ENCODE data around the gene PIP5K1B.

Gene PIP5K1B

DNA sequence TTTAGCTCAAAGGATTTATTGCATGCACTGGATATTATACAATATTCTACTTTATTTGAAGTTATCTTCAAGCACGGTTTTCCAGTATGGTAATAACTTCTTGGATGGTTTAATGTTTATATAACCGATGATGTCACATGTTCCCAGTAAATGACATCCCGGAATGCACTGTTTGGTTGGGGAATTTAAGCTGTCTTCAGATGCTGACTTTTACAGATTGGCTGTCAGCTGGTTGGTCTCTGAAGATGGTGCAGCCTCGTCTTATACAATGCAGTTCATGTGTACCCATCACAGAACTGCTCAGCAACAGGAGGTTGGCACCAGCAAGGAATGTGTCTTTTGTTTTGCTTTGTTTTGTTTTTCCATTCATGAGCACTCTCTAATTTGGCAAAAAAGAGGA, 165.0 kb downstream of the PIP5K1B start:
- no peak for DNase-seq

DNA sequence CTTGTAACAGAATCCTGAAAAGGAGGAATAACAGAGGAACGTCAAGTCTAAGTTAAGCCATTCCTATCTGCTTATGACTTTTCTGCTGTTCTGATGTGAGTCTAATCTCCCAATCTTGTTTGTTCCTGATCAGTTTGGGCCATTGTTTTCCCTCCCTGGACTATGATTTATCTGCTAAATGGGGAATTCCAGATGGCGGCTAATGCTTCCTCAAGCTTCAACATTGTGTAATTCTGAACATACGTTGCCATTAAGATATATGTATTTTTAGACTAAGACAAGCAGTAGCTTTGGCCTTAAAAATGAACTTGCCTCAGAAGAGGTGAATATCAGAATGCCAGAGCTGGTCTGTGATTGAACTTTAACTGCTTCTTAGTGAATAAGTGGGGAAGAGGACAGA, 166.2 kb downstream of the PIP5K1B start:
- no peak for DNase-seq

DNA sequence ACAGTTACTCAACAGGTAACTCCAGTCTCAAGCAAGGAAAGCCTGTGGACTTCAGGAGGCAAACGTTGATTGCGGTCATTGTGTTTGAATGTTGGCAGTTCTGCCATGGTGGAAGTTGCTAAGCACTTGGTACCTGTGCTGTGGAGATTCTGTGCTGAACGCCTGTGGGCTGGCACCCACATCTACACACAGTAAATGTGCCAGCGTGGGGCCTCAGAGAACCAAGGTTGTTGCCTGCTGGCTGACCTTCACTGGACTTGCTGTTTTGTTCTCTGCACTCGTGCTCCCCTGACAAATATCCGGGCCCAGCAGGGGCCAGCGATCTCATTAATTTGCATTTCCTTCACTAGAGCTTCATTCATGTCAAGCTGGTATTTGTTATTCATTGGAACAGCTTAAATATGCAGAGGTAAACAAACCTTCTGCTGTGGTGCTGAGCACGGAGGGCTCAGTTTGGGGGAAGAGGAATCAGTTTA, 167.0 kb downstream of the PIP5K1B start:
- no peak for DNase-seq

DNA sequence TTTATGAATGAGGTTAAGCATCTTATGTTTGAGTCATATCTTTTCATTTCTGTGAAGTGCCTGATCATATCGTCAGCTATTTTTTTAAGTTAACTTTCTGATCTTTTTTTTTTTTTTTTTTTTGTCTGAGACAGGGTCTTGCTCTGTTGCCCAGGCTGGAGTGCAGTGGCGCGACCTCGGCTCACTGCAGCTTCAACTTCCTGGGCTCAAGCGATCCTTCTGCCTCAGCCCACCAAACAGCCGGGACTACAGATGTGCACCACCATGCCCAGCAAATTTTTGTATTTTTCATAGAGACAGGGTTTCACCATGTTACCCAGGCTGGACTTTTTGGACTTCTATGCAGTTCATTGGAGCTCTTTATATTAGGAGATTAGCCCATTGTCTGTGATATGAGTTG, 168.1 kb downstream of the PIP5K1B start:
- no peak for DNase-seq

DNA sequence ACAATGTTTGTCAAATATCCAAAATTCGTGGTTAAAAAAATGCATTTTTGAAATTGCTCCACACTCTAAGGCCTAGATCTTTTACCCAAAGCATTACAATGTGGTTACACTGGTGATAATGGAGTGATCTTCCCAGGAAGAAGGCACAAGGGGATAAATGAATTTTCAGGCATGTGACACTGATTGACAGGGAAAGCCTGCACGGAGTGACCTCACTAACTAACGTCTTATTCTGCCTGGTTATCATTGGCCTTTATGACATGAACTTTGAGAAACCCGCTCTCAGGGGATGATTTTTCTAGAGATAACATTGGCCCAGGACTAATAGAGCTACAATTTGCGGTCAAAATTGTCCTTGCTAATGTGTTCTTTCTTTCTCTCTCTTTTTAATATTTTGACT, 171.2 kb downstream of the PIP5K1B start:
- no peak for DNase-seq

DNA sequence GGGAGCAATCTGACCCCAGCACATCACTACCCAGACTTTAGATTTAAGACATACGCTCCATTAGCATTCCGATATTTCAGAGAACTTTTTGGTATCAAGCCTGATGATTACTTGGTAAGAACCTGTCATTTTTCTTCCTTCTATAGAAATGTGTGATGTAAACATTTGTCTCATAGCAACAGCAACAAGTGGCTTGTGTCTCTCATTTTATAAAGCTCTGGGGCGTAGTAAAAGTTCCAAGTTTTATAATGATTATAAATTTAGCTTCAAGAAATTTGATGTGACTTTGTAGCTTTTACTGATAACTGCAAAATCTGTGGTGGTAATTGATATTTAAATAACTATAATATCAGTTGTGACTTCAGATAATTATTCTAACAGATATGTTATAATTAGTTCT, 171.6 kb downstream of the PIP5K1B start:
- DNase-seq: no peak

DNA sequence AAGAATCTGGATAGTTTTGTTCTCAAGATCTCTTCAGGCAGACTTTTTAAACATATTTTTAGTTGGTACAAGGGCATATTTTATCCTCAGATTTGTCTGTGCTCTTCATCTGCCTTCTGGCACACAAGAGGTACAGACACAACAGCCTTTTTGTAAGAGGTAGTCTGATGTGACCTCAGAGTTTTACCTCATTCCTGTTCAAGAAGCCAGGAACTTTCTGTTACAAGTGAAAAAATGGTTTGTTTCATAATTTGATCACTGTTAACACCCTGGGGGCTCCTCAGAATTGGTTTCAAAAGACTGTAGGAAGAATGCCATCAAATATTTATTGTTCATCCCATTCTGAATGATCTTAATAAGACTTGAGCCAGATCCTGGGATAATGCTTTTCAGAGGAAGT, 172.2 kb downstream of the PIP5K1B start:
- DNase-seq: no peak

DNA sequence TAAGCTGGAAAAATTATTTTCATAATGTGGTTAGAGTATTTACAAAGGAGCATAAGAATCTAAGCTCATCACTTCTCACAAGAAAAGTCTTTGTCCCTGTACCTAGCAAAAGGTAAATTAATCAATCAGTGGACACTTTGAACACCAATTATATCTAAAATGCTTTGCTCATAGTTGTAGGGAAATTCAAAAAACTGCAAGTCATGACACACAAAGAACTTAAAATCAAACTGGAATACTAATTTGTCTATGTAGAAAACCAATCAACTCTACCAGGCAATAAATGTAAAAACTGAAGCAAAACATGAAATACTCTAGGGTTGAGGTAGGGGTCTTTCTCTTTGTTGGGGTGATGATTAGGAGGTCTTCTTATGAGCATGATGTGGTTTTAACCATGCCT, 173.4 kb downstream of the PIP5K1B start:
- DNase-seq: no peak

DNA sequence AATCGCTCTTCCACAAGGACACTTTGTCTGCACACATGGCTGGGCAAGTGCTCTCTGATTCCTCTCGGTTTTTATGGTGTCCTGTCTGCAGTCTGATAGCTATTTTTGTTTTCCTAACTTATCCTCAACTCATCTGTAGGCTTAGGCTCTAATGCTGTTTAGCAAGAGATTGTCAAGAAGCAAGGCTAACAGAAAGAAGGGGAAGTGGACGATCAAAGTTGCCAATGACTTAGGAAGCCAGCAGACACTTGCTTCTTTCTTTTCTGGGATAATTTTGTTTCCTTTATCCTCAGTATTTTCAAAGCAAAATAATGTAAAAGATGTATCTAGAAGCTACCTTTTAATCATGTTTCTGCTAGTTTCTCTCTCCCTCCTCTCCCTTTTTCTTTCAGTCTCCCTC, 178.2 kb downstream of the PIP5K1B start:
- DNase-seq: no peak

DNA sequence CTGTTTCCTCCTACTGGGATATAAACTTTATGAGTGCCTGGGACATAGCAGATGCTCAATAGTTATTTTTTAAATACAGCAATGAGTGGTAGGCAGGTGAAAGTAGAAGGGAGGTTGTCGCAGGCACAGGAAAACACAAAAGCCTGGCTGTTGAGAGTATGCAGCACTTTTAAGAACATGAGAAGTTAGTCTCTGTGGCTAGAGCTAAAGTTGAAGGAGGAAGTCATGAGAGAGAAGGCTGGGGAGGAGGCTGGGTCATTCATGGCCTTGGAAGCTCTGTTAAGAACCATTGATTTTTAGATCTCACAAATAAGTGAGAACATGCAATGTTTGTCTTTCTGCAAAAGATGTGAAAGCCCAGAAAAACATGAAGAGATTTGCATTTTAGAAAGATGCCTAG, 182.2 kb downstream of the PIP5K1B start:
- peak; percentile 4 for DNase-seq

DNA sequence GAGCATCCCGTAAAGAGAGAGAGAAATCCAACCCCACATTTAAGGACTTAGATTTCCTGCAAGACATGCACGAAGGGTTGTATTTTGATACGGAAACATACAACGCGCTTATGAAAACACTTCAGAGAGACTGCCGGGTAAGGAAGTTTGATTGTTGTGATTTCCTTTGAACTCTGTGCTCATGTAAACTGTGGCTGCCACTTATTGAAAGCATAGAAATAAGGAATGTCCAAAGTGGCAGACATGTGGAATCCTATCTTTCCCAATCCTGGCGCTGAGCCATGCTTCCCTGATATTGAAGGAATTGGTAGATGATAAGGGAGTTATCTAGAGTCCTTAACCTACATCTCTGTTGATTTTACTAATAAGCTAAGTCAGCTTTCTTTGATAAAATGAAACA, 189.5 kb downstream of the PIP5K1B start:
- no peak for DNase-seq

DNA sequence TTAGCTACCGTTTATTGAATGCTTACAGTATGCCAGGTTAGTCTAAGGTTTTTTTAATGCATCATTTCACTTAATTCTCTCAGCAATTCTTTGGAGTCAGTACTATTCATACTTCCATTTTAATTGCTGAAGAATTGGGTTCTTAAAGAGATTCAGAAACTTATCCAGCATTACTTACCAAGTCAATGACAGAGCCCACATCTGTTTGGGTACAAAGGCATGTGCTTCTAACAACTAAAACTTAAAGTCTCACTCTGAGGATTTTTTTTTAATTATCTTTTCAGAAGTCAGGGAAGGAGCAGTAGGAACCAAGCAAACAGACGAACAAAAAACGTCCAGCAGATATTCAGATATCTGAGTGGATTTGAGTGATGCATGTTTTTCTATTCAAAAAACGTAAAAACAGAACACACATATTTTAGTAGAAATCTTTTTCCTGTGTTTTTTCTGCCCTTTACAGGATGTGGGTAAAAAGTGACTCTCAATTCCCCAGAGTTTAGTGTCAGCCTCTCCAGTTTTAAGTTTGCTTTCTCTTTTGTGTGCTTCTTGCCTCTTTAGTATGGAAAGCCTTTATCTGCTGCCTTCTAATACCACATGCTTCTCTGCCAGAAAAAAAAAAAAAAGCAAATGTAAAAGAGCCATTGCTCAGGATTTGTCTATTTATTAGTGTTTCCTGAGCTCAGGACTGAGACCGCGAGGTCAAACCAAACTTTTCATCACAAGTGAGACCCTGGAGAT, 190.9 kb downstream of the PIP5K1B start:
- DNase-seq: no peak

DNA sequence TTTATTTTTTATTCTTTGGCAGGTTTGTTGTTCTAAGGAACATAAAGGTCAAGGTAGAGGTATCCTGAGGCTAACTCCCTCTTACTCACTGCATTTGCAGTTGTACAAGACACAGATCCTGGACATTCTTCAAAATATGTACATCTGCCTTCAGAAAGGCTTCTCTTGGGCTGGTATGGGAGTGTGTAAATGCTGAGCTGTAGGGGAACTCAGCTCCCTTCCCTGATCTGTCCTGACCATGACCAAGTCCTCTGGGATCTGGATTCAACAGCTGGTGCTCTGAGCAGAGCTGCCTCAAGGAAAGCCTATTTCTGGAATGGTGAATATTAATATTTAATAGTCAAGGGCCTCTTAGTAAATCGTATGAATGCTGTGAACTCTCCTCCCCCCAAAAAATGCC, 191.4 kb downstream of the PIP5K1B start:
- no peak for DNase-seq

DNA sequence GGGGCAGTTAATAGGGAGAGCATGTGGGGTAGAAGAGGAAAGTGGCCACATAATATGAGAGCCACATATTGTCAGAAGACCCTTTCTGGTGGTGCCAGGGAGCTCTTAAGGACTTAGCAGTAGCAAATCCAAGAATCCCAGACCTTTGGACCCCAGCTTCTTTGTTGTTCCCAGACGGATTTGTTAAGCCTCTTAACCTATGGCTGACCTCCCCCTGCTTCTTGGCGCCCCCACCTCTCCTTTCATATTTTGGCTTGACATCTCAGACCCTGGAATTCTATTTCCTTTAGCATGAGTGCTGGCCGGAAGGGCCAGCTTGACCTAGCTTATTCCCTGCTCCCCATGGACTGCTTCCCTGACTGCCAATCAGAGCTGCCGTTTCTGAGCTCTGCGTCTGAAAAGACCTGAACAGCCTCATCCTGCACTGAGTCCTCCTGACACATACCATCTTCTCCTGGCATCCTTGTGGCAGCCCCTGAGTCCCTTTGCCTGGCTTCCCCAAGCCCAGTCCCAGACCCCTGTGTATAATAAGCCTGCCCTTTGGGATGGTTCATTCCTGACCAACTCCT, 192.6 kb downstream of the PIP5K1B start:
- DNase-seq: no peak

DNA sequence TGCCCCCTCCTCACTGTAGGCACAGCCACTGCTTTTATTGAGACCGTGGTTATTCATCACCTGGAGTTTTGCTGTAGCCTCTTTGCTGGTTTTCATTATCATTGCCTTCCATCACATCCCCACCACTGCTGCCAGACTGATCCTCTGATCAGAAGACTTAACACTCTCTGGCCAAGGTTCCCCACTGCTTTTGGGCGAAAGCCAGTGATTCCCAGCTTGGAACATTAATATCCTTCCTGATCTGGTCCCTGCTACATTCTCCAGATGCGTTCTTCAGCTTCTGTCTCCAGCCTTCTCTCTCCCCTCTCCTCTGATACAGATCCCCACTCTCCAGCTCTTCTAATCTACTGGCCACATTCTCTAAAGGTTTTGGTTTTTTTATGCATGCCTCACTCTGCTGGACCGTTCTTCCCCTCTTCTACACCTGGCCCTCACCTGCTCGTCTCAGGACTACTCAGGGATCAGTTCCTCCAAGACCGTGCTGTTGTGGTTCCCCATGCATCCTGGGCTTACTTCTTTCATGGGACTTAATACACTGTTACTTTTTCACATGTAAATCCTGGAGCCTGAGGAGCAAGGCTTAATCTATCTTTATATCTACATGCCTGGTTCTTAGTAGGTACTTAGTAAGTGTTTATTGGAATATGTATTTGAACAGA, 193.9 kb downstream of the PIP5K1B start:
- no peak for DNase-seq

DNA sequence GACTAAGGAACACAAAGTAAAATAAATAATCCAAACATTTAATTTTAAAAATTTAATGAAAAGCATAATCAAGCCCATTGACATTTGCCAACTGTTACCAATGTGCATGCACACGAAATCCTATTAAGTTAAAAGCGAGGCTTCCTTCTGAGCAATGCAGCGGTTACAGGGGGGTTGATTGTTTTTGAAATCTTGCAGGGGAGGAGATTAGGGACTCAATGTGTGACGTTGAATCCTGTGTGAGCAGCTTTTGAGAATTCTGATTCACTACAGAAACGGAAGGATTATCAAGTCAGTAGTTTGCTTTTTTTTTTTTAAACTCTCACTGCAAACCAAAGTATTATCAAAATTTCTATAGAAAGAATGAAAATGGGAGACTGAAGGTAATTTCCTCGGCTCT, 199.4 kb downstream of the PIP5K1B start:
- no peak for DNase-seq

DNA sequence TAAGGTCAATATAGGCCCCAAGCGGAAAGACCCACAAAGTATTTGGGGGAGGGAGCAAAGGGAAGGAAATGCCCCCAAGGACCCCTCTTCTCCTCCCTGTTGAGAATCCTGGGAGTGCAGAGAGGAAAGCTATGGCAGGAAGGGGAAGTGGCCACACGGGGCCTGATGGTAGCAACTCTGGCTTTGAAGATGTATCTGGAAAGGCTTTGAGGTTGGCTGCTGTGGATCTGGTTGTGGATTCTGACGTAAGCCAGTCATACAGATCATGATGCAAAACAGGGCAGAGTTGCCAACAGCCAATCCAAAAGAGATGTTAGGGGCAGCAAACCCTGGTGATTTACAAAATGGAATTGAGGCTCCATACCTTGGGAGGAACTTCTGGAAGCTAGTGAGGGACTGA, 200.1 kb downstream of the PIP5K1B start:
- DNase-seq: no peak

DNA sequence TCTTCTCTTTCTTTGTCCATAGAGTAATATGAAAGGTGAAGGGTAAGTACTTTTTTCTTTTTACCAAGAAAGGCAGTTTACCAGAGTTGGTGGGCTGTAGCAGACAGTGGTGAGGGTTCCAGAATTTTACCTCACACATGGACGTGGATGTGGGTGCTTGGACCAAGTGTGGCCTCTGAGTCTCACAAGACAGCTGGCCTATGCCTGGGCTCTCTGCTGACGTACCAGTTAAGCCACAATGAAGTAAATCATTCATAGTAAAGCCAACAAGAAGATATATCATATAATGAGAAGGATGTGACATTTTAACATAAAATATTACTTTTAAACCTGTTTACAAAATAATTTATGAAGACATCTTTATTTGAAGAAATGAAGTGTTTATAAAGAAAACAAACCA, 202.9 kb downstream of the PIP5K1B start:
- no peak for DNase-seq

DNA sequence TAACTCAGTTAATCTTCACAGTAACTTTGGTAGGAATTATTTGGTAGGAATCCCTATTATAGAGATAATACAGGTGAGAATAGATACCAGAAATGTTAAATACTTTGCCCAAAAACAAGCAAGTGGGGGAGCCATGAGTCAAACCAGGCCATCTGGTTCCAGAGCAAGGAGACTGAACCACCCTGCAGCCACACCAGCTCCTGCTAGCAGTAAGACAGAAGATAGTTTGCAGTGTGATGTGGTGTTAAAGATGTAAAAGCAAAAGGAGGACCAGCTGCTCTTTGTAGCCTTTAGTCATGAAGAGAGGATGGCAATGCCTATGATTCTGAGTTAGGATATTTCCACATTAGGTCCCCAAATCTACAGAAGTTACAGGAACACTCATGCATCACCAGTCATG, 207.5 kb downstream of the PIP5K1B start:
- no peak for DNase-seq

DNA sequence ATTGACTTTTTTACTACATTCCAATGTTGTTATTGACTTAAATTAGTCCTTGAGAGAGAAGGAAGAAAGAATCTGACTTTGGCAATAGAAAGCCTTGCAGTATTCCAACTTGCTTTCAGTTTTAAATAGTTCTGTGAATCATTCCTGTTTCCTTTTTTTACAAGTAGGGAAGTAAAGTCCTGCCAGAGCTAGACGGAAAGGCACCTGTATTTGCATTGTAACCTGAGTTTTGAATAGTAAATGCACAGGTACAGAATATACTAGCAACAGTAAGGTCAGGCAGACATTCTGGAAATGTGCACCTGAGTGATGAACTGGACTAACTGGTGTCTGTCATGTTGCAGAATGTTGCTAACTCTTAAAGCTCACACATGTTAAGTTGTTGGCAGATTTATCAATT, 208.0 kb downstream of the PIP5K1B start:
- DNase-seq: no peak

DNA sequence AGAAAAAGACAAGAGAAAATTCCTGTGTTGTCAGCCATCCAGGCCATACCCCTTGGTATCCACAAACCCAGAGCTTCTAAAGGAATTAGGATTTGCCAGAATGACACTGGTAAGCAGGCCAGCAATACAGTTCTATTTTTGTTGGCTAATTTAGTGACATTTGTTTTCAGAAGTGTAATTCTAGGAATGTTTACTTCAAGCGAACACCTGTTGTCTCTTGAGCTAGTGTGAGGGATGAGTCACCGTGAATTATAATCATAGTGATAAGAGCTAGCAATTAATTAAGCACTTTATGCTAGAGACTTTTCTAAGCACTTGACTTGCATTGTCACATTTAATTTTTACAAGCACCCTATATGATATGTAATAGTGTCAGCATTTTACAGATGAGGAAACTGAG, 209.7 kb downstream of the PIP5K1B start:
- DNase-seq: no peak

DNA sequence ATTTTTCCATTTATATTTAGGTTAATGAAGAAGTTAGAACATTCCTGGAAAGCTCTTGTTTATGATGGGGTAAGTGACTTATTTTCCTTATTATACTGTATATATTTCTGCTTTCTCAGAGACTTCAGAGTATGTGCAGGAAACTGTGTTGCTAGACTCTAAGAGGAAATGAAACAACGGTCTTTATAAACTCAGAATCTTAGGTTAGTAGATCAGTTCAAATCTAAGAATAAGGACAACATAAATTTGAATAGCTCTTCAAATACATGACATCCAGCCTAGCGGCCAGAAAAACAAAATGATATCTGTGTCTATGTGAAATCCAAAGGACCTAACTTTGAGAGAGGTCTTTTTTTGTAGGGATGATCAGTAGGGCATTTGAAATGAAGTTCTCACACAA, 214.6 kb downstream of the PIP5K1B start:
- DNase-seq: no peak

DNA sequence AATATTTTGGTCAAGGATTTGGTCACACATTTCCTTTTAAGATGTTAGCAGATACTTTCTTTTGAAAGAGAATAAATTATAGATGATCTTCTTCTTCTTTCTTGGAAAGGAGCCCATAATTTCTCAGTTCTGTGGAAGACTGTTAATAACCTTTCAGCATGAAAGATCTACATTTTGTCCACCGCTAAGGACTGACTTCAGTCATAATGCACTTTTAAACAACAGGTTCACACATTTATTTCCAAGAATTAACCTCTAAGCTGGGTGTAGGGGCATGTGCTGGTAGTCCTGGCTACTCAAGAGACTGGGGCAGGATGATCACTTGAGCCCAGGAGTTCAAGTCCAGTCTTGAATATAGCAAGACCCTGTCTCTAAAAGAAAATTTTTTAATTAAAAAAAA, 215.9 kb downstream of the PIP5K1B start:
- no peak for DNase-seq

DNA sequence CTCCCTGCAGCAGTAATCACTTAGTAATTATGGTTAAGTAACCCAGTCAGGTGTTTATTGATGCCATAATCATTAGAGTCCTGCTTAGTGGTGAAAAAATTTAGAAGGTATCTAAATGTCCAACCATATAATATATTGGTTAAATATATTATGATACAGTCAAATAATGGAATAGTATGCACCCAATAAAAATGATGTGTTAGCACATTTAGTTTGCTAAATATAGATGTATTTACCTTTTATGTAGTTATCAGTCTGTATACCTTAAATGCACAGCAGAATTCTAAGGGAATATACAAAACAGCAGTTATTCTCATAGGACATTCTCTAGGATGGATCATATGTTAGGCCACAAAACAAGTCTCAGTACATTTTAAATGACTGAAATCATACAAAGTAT, 218.4 kb downstream of the PIP5K1B start:
- no peak for DNase-seq

DNA sequence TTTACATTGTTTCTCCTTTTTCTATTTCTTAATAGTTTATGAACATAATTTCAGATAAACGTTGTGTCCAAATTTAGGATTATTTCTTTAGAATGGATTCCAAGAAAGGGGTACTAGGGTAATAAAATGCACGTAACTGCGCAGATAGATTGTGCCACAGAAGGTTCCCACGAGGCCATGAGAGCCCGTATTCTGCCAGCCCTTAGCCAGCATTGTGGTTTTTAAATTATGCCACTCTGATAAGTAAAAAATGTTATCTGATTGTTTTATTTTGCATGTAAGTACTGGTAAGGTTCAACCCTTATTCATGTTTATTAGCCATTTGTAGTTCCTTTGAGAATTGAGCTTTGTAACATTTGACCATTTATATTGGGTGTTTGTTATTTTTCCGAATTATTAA, 220.1 kb downstream of the PIP5K1B start:
- no peak for DNase-seq
